ENCODE measurements around the gene MBTPS2. TPM values are rescaled to one million over a fixed set of nuclear protein-coding genes. Genes with fewer than 3 reads are reported as not detected.
"Not testable (repeated sequence)": the region's sequence is repeated elsewhere in the genome, so short reads cannot be mapped to it uniquely, and the experiment has no call there.

Gene MBTPS2
- 10 to 100 TPM; 11.8 to 14.1 TPM for total RNA-seq
- long read RNA-seq, donor 1, full-length matches to known transcripts = 7 of 15 reads
- long read RNA-seq, donor 1, partial matches to known transcripts = 4 of 15 reads
- long read RNA-seq, donor 1, other reads (novel, unspliced or antisense) = 4 of 15 reads
- long read RNA-seq, donor 2, full-length matches to known transcripts = 5 of 12 reads
- long read RNA-seq, donor 2, partial matches to known transcripts = 2 of 12 reads
- long read RNA-seq, donor 2, other reads (novel, unspliced or antisense) = 5 of 12 reads

- peak; percentile 94 for DNase-seq (ENCODE audit: low spot score)
- intact Hi-C loops (cut with DNase I) = loop anchor here (5.0 to 10.0 kb wide), 3 partner anchors 95 to 138 kb away; no protein-coding TSS in a partner anchor
Measured at GRCh38 chrX:21839334-21840192, at the start of gene MBTPS2. Gene MBTPS2, plus strand, starts transcription at chrX:21839617. Its CDS starts 118 bp downstream, at chrX:21839735.

GRCh38 chrX:21798677-21799219 is 40.7 kb upstream of the MBTPS2 start:
- no peak for DNase-seq (ENCODE audit: low spot score)
- intact Hi-C loops (cut with DNase I) = no loop called here

- intact Hi-C loops (cut with DNase I) = no loop called here
- DNase-seq (ENCODE audit: low spot score) = no peak
Measured at GRCh38 chrX:21799767-21800166, 39.6 kb upstream of the MBTPS2 start.

GRCh38 chrX:21800344-21800770 is 39.1 kb upstream of the MBTPS2 start:
- no peak for DNase-seq (ENCODE audit: low spot score)
- intact Hi-C loops (cut with DNase I) = no loop called here

GRCh38 chrX:21802054-21802670 is 37.3 kb upstream of the MBTPS2 start:
- intact Hi-C loops (cut with DNase I) = no loop called here
- DNase-seq (ENCODE audit: low spot score) = no peak

- intact Hi-C loops (cut with DNase I) = no loop called here
- no peak for DNase-seq (ENCODE audit: low spot score)
Measured at GRCh38 chrX:21802839-21803238, 36.6 kb upstream of the MBTPS2 start.

- intact Hi-C loops (cut with DNase I) = no loop called here
Measured at GRCh38 chrX:21806691-21807090, 32.7 kb upstream of the MBTPS2 start.

GRCh38 chrX:21811832-21812231 is 27.6 kb upstream of the MBTPS2 start:
- intact Hi-C loops (cut with DNase I) = no loop called here
- DNase-seq (ENCODE audit: low spot score) = no peak

More at GRCh38 chrX:21806691-21807090, 32.7 kb upstream of the MBTPS2 start:
- DNase-seq (ENCODE audit: low spot score) = no peak

GRCh38 chrX:21812628-21813027 is 26.8 kb upstream of the MBTPS2 start:
- intact Hi-C loops (cut with DNase I) = no loop called here
- no peak for DNase-seq (ENCODE audit: low spot score)

- intact Hi-C loops (cut with DNase I) = no loop called here
- no peak for DNase-seq (ENCODE audit: low spot score)
Measured at GRCh38 chrX:21813612-21814368, 25.6 kb upstream of the MBTPS2 start.

- no peak for DNase-seq (ENCODE audit: low spot score)
- intact Hi-C loops (cut with DNase I) = no loop called here
Measured at GRCh38 chrX:21816136-21816535, 23.3 kb upstream of the MBTPS2 start.

- DNase-seq (ENCODE audit: low spot score); intact Hi-C loops (cut with DNase I): not testable (repeated sequence)
Measured at GRCh38 chrX:21820170-21820569, 19.2 kb upstream of the MBTPS2 start.

- no peak for DNase-seq (ENCODE audit: low spot score)
- intact Hi-C loops (cut with DNase I) = no loop called here
Measured at GRCh38 chrX:21821875-21822274, 17.5 kb upstream of the MBTPS2 start.

GRCh38 chrX:21831496-21831895 is 7.9 kb upstream of the MBTPS2 start:
- intact Hi-C loops (cut with DNase I) = loop anchor here in 1 of 2 donors (10.0 kb wide), 1 partner anchor 143 kb away; no protein-coding TSS in a partner anchor
- no peak for DNase-seq (ENCODE audit: low spot score)

- intact Hi-C loops (cut with DNase I) = loop anchor here in 1 of 2 donors (10.0 kb wide), 1 partner anchor 138 kb away; no protein-coding TSS in a partner anchor
- DNase-seq (ENCODE audit: low spot score) = no peak
Measured at GRCh38 chrX:21837056-21837455, 2.4 kb upstream of the MBTPS2 start.

GRCh38 chrX:21838937-21839333 is 482 bp upstream of the MBTPS2 start:
- DNase-seq (ENCODE audit: low spot score) = no peak
- intact Hi-C loops (cut with DNase I) = loop anchor here in 1 of 2 donors (10.0 kb wide), 1 partner anchor 136 kb away; no protein-coding TSS in a partner anchor

GRCh38 chrX:21840193-21840545 is 752 bp downstream of the MBTPS2 start:
- intact Hi-C loops (cut with DNase I) = loop anchor here (5.0 to 10.0 kb wide), 2 partner anchors 95 to 137 kb away; no protein-coding TSS in a partner anchor
- no peak for DNase-seq (ENCODE audit: low spot score)

- DNase-seq (ENCODE audit: low spot score) = no peak
- intact Hi-C loops (cut with DNase I) = loop anchor here (5.0 to 10.0 kb wide), 2 partner anchors 92 to 134 kb away; no protein-coding TSS in a partner anchor
Measured at GRCh38 chrX:21843179-21843578, 3.8 kb downstream of the MBTPS2 start.

GRCh38 chrX:21845096-21845495 is 5.7 kb downstream of the MBTPS2 start:
- no peak for DNase-seq (ENCODE audit: low spot score)
- intact Hi-C loops (cut with DNase I) = loop anchor here in 1 of 2 donors (10.0 kb wide), 1 partner anchor 90 kb away; no protein-coding TSS in a partner anchor
